ENCODE results near the gene DRAP1.

DRAP1 gene

DNA sequence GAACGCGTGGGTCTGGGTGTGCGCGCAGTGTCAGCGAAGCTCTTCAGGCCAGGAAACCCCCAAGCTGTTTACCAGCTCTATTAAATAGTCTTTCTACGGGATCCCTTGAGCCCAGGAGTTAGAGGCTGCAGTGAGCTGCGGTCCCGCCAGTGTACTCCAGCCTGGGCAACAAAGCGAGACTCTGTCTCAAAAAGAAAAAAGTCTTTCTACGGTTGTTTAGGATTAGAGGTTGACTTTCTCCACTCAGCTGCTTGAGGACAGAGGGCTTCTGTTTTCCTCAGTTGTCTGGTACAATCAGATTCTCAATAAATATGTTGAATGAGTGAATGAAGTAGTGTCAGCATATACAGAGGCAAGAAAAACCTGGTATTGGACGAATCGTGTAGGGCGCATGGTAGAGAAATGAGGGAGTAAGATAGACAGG lies 42.9 kb downstream of the DRAP1 start:
- TF ChIP-seq RAD21 (IDR thresholded peaks at IDR 0.05; ENCODE audit: low read depth), result no peak
- TF ChIP-seq CEBPB (IDR thresholded peaks at IDR 0.05), result no peak

DNA sequence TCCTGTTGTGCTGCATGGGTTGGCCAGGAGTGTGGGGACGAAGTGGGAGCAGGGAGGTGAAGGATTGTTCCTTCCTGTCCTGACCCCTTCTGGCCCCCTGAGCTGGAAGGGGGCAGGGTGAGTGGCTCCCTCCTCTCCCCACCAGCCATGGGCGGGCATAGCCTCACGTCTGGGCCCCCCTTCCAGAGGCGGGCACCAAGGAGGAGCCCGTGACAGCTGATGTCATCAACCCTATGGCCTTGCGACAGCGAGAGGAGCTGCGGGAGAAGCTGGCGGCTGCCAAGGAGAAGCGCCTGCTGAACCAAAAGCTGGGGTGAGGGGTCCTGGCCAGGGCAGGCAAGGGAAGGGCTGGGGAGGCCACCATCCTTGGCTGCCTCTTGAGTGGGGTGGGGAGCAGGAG lies 45.7 kb downstream of the DRAP1 start:
- TF ChIP-seq YY1 (IDR thresholded peaks at IDR 0.05; ENCODE audit: low read depth) (no peak), MAX (IDR thresholded peaks at IDR 0.05) (no peak), FOXM1 (IDR thresholded peaks at IDR 0.05; ENCODE audit: borderline replicate concordance, low read depth) (no peak), CEBPB (IDR thresholded peaks at IDR 0.05) (no peak)
- TF ChIP-seq, protein P1, sequence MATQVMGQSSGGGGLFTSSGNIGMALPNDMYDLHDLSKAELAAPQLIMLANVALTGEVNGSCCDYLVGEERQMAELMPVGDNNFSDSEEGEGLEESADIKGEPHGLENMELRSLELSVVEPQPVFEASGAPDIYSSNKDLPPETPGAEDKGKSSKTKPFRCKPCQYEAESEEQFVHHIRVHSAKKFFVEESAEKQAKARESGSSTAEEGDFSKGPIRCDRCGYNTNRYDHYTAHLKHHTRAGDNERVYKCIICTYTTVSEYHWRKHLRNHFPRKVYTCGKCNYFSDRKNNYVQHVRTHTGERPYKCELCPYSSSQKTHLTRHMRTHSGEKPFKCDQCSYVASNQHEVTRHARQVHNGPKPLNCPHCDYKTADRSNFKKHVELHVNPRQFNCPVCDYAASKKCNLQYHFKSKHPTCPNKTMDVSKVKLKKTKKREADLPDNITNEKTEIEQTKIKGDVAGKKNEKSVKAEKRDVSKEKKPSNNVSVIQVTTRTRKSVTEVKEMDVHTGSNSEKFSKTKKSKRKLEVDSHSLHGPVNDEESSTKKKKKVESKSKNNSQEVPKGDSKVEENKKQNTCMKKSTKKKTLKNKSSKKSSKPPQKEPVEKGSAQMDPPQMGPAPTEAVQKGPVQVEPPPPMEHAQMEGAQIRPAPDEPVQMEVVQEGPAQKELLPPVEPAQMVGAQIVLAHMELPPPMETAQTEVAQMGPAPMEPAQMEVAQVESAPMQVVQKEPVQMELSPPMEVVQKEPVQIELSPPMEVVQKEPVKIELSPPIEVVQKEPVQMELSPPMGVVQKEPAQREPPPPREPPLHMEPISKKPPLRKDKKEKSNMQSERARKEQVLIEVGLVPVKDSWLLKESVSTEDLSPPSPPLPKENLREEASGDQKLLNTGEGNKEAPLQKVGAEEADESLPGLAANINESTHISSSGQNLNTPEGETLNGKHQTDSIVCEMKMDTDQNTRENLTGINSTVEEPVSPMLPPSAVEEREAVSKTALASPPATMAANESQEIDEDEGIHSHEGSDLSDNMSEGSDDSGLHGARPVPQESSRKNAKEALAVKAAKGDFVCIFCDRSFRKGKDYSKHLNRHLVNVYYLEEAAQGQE (IDR thresholded peaks at IDR 0.05; ENCODE audit: low read depth), result no peak

DNA sequence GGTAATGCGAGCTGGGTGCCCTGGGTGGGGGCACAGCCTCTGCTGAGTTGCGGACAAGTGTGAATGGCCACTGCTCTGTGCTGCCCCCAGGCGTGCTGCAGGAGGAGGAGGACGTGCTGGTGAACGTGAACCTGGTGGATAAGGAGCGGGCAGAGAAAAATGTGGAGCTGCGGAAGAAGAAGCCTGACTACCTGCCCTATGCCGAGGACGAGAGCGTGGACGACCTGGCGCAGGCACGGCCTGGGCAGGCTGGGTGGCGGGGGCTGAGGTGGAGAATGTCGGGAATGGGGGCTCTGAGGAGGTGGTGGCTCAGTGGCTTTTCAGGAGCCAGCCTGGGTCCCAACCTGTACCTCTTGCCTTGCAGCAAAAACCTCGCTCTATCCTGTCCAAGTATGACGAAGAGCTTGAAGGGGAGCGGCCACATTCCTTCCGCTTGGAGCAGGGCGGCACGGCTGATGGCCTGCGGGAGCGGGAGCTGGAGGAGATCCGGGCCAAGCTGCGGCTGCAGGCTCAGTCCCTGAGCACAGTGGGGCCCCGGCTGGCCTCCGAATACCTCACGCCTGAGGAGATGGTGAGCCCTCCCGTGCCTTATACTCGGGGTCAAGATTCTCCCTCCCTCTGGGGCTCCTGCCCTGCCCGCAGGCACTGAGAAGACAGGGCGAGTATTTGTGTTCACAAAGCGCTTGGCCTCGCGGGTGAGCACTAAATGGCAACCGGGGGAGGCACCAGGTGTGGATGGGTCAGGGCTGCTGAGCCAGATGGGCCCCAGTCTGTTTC lies 46.9 kb downstream of the DRAP1 start:
- TF ChIP-seq CEBPB (IDR thresholded peaks at IDR 0.05), result no peak

DNA sequence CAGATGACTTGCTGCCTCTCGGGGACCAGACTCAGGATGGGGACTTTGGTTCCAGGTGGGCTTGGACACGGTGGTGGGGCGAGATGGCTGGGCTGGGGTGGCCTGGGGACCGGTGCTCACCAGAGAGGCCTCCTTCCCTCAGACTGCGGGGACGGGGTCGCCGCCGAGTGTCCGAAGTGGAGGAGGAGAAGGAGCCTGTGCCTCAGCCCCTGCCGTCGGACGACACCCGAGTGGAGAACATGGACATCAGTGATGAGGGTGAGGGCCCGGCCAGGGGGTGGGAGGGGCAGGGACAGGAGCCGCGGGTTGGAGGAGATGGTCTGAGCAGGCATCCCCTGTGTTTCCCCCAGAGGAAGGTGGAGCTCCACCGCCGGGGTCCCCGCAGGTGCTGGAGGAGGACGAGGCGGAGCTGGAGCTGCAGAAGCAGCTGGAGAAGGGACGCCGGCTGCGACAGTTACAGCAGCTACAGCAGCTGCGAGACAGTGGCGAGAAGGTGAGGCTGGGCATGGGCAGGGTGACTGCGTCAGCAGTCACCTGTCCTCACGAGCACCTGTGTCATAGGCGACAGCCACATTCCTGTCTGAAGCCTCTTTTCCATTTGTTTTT lies 48.2 kb downstream of the DRAP1 start:
- TF ChIP-seq ZBTB7A (IDR thresholded peaks at IDR 0.05; ENCODE audit: low read depth) (no peak), USF1 (IDR thresholded peaks at IDR 0.05) (no peak), TCF12 (IDR thresholded peaks at IDR 0.05; ENCODE audit: low read depth) (no peak), FOXM1 (IDR thresholded peaks at IDR 0.05; ENCODE audit: borderline replicate concordance, low read depth) (no peak), EP300 (IDR thresholded peaks at IDR 0.05; ENCODE audit: borderline replicate concordance) (no peak), YY1 (IDR thresholded peaks at IDR 0.05; ENCODE audit: low read depth) (no peak)

- TF ChIP-seq FOXM1 (IDR thresholded peaks at IDR 0.05; ENCODE audit: borderline replicate concordance, low read depth) (no peak), MAX (IDR thresholded peaks at IDR 0.05) (no peak), RAD21 (IDR thresholded peaks at IDR 0.05; ENCODE audit: low read depth) (no peak), EP300 (IDR thresholded peaks at IDR 0.05; ENCODE audit: borderline replicate concordance) (no peak), YY1 (IDR thresholded peaks at IDR 0.05; ENCODE audit: low read depth) (no peak), CREB1 (IDR thresholded peaks at IDR 0.05; ENCODE audit: low read depth) (no peak), TCF12 (IDR thresholded peaks at IDR 0.05; ENCODE audit: low read depth) (no peak), NFIC (IDR thresholded peaks at IDR 0.05) (no peak)
Observed at GRCh38 chr11:65968600-65969482, 49.6 kb downstream of the DRAP1 start.
